Activated naive CD4-positive, alpha-beta T cell treated with anti-CD3 and anti-CD28 coated beads for 36 hours (primary cell): Measurements from ENCODE around the gene RAB44. TPM values are rescaled to one million over a fixed set of nuclear protein-coding genes. Genes with fewer than 3 reads are reported as not detected.

ENCODE experiments used
- CTCF ChIA-PET: fragments of 350-600 bp; sonication (Branson Sonifier 250); formaldehyde crosslinking; loops from one replicate; lab custom pipeline; 2021; ENCODE audit warnings: antibody characterized with exemption; lab: Charles Lee
- DNase-seq: peaks from one replicate; pipeline ENCODE4 v3.0.0-alpha.2; 2020
- H3K27ac Mint-ChIP-seq: one replicate; pipeline ENCODE4 v1.8.0; 2021; ENCODE audit warnings: mild to moderate bottlenecking, mixed read lengths
- H3K27me3 Mint-ChIP-seq: one replicate; pipeline ENCODE4 v1.8.0; 2021; ENCODE audit warnings: low read depth, mixed read lengths
- H3K36me3 Mint-ChIP-seq: one replicate; pipeline ENCODE4 v1.8.0; 2021; ENCODE audit warnings: low read depth, mixed read lengths
- H3K4me1 Mint-ChIP-seq: one replicate; pipeline ENCODE4 v1.8.0; 2021; ENCODE audit warnings: low read depth, mixed read lengths
- H3K4me3 Mint-ChIP-seq: one replicate; pipeline ENCODE4 v1.8.0; 2021; ENCODE audit warnings: mild to moderate bottlenecking, moderate library complexity, mixed read lengths
- H3K9me3 Mint-ChIP-seq: one replicate; pipeline ENCODE4 v1.8.0; 2021; ENCODE audit warnings: mixed read lengths
- intact Hi-C: fragments of 100-400 bp; cut with micrococcal nuclease; formaldehyde crosslinking; loops from one replicate; pipeline ENCODE4 v1.15.1; 2023
- total RNA-seq, 2 experiments: library from RNA; stranded (reverse); gene quantifications; one replicate each; pipeline ENCODE4 v1.2.3, GENCODE V29; 2021

RAB44 gene
- total RNA-seq, 2 experiments from 2014 or later = 0.05 TPM; not detected in 1

DNA sequence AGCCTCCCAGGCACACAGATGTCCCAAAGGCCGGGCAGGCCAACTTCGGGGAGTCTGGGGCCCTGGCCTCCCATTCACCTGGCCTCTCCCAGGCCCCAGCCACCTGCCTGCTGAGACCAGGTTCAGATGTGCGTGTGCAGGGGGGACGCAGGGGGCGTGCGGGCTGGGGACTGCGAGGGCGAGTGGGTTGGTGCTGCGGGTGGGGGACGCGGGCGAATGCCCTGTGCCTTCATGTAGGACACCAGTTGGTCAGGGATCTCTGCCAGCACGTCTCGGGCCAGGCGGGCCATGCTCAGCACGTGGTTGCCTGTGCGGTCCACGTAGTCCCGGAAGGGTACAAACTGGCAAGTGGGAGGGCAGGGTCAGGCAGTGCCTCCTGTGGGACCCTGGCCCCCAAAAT is 44.5 kb downstream of the RAB44 start:
- CTCF ChIA-PET = no interaction called here
- no peak overlapping the region for H3K4me3 Mint-ChIP-seq

GRCh38 chr6:36743032-36743431 is 45.4 kb downstream of the RAB44 start:
- no peaks in the 10 kb centered on the region for H3K36me3 Mint-ChIP-seq
- CTCF ChIA-PET = no interaction called here
- no peak for DNase-seq
- H3K27me3 Mint-ChIP-seq = no peaks in the 10 kb centered on the region
- peak overlapping the region; percentile 33 for H3K27ac Mint-ChIP-seq
- intact Hi-C loops = no loop called here
- no peaks in the 10 kb centered on the region for H3K9me3 Mint-ChIP-seq
- H3K4me1 Mint-ChIP-seq = no peaks in the 10 kb centered on the region
- H3K4me3 Mint-ChIP-seq = no peak overlapping the region

More for the DNA sequence above, 44.5 kb downstream of the RAB44 start:
- Mint-ChIP-seq H3K36me3 (no peaks in the 10 kb centered on the region), H3K27ac (no peak overlapping the region), H3K9me3 (no peaks in the 10 kb centered on the region), H3K4me1 (no peaks in the 10 kb centered on the region), H3K27me3 (no peaks in the 10 kb centered on the region)
- intact Hi-C loops = no loop called here
- no peak for DNase-seq

DNA sequence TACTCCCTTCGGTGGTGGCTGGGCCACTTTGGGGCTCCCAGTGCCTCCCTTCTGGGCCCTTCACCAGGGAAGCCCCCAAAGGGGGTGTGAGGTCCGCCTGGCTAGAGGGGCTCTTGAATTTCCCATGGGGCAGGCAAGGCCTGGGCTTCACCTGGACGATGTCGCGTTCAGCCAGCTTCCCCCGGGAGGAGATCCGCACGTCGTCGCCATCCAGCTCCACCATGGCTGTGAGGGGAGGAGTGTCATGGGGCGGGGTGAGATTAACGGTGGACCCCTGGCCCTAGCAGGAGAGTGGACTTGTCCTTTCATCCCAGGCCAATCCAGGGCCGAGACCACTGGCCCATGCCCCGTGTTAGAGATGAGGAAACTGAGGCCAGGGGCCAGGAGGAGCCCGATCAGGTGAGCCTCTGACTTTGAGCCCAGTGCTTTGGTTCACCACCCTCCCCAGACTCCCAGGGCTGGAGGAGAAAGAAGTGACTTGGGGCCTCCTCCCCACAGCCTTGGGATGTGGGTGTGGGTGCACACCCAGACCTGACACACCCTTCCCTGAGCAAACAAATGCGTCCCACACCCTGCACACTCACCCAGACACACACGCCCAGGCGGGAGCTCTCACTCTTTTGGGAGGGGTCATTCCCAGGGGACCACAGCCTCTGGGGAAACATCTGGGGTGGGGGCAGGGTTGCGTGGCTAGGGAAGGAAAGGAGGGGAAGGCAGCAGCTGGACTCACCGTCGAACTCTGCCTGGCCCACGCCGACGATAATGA is 46.1 kb downstream of the RAB44 start:
- H3K27ac Mint-ChIP-seq = no peak overlapping the region
- H3K36me3 Mint-ChIP-seq = no peaks in the 10 kb centered on the region
- no peak overlapping the region for H3K4me3 Mint-ChIP-seq
- no peaks in the 10 kb centered on the region for H3K27me3 Mint-ChIP-seq
- CTCF ChIA-PET = no interaction called here
- peaks cover 3% of the 10 kb centered on the region for H3K9me3 Mint-ChIP-seq
- H3K4me1 Mint-ChIP-seq = no peaks in the 10 kb centered on the region
- intact Hi-C loops = no loop called here
- DNase-seq = no peak

GRCh38 chr6:36744304-36744673 is 46.7 kb downstream of the RAB44 start:
- H3K27ac Mint-ChIP-seq = no peak overlapping the region
- no peak overlapping the region for H3K4me3 Mint-ChIP-seq
- DNase-seq = no peak
- H3K27me3 Mint-ChIP-seq = no peaks in the 10 kb centered on the region
- peaks cover under 1% of the 10 kb centered on the region for H3K36me3 Mint-ChIP-seq
- peaks cover 3% of the 10 kb centered on the region for H3K9me3 Mint-ChIP-seq
- no peaks in the 10 kb centered on the region for H3K4me1 Mint-ChIP-seq
- intact Hi-C loops = no loop called here
- CTCF ChIA-PET = no interaction called here

DNA sequence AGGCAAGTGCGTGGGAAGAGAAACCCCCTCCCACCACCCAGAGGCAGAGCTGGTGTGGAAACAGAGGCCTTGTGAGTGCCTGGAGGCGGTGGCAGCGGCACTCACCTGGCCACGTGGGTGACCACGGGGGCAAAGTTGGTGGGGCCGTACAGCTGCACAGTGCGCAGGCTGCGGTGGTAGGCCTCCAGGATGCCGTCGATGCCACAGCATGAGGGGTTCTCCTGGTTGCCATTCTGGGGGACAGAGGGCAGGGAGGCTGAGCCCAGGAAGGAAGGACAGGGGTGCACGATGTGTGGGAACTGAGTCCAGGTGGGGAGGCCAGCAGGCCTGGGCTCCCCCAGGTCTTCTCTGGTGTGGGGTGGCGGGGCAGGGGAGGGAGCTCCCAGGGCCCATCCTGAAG is 47.7 kb downstream of the RAB44 start:
- DNase-seq = no peak
- H3K36me3 Mint-ChIP-seq = peaks cover 5% of the 10 kb centered on the region
- no peak overlapping the region for H3K4me3 Mint-ChIP-seq
- H3K27ac Mint-ChIP-seq = no peak overlapping the region
- peaks cover 3% of the 10 kb centered on the region for H3K9me3 Mint-ChIP-seq
- CTCF ChIA-PET = no interaction called here
- H3K27me3 Mint-ChIP-seq = no peaks in the 10 kb centered on the region
- intact Hi-C loops = no loop called here
- no peaks in the 10 kb centered on the region for H3K4me1 Mint-ChIP-seq

DNA sequence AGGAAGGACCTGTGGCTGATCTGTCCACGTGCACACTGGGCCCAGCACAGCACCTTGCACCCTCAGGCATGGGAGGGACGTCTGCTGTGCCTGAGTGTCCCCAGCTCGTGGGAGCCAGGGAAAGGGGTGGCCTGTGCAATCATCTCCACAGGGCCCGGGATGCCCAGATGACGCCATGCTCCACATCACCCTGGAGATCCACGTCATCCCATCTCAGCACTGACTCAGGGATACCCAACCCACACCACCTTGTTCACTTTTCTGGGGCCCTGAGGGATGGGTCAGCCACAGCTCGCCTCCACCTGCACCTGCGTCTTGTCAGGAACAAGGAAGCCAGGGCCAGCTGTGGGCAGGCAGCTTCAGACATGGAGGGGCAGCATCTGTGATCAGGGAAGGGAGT is 48.2 kb downstream of the RAB44 start:
- CTCF ChIA-PET = no interaction called here
- no peaks in the 10 kb centered on the region for H3K27me3 Mint-ChIP-seq
- H3K4me1 Mint-ChIP-seq = no peaks in the 10 kb centered on the region
- H3K4me3 Mint-ChIP-seq = no peak overlapping the region
- no peak for DNase-seq
- intact Hi-C loops = no loop called here
- peaks cover 3% of the 10 kb centered on the region for H3K9me3 Mint-ChIP-seq
- no peak overlapping the region for H3K27ac Mint-ChIP-seq
- peaks cover 5% of the 10 kb centered on the region for H3K36me3 Mint-ChIP-seq

DNA sequence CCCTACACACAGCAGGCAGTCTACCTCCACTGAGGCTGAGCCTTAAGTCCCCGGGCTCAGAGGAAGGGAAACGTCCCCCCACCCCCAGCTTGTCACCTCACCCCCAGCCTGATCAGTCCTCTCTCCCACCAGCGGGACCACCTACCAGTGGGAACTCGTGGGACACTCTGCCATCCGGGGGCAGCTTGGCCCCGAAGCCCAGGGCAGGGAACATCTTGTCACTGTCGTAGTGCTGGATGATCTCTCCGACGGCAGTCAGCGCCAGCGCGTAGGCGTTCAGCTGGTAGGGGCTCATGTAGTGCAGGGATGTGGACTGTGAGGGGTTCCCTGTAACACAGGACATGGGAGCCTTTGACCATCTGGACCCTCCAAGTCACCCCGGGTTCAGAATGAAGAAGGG is 48.6 kb downstream of the RAB44 start:
- Mint-ChIP-seq H3K4me3 (no peak overlapping the region), H3K36me3 (peaks cover 5% of the 10 kb centered on the region), H3K4me1 (peaks cover 1% of the 10 kb centered on the region), H3K9me3 (peaks cover 3% of the 10 kb centered on the region), H3K27ac (no peak overlapping the region), H3K27me3 (no peaks in the 10 kb centered on the region)
- CTCF ChIA-PET = no interaction called here
- intact Hi-C loops = no loop called here
- DNase-seq = no peak

GRCh38 chr6:36749829-36750489 is 52.3 kb downstream of the RAB44 start:
- H3K4me1 Mint-ChIP-seq = peaks cover 35% of the 10 kb centered on the region
- H3K4me3 Mint-ChIP-seq = no peak overlapping the region
- H3K36me3 Mint-ChIP-seq = peaks cover 5% of the 10 kb centered on the region
- DNase-seq = no peak
- no peak overlapping the region for H3K27ac Mint-ChIP-seq
- H3K9me3 Mint-ChIP-seq = peaks cover 3% of the 10 kb centered on the region
- H3K27me3 Mint-ChIP-seq = no peaks in the 10 kb centered on the region
- intact Hi-C loops = no loop called here
- CTCF ChIA-PET = interaction anchor here (0.8 kb wide), 1 partner anchor 9 kb away, joined by 3 read pairs; no protein-coding TSS in a partner anchor

DNA sequence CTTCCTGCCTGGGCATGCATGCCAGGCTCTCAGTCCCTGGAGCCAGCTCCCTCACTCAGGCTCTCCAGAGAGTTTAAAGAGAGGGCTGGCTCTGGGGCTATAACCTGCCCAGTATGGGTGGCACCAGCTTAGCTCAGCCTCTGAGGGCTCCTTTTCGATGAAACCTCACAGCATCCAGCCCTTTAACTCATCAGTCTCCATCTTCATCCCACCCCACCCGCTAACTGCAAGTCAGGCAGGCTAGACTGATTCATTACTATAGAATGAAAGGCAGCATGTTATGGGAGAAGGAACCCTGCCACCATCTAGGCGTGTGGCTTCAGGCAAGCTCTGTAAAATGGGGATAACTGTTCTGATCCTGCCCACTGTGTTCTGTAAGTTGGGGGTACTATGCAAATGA is 53.5 kb downstream of the RAB44 start:
- intact Hi-C loops = no loop called here
- Mint-ChIP-seq H3K4me1 (peaks cover 47% of the 10 kb centered on the region), H3K9me3 (peaks cover 3% of the 10 kb centered on the region), H3K4me3 (no peak overlapping the region), H3K36me3 (peaks cover 5% of the 10 kb centered on the region), H3K27me3 (no peaks in the 10 kb centered on the region), H3K27ac (no peak overlapping the region)
- no peak for DNase-seq
- CTCF ChIA-PET = interaction anchor here (0.9 to 2.1 kb wide), 7 partner anchors 10 to 136 kb away, joined by 3 to 6 read pairs (median 3); partner anchors contain the start of gene RAB44

DNA sequence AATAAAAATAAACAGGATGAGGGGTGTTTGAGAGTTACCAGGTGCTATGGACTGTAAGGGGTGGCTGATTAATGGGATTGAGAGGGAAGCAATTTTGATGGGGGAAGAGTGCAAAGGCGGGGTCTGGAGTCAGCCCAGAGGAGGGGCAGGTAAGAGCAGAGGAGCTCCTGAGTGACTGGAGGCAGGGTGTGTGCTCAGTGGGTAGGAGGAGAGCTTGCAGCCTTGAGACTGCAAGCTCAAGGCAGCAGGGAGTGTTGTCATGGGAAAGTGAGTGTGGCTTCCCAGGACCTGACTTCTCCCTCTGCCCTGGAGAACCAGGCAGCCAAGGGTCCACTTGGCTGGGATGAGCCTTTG is 54.2 kb downstream of the RAB44 start:
- DNase-seq = no peak
- H3K4me3 Mint-ChIP-seq = no peak overlapping the region
- peaks cover 54% of the 10 kb centered on the region for H3K4me1 Mint-ChIP-seq
- H3K9me3 Mint-ChIP-seq = peaks cover 3% of the 10 kb centered on the region
- H3K27ac Mint-ChIP-seq = peak overlapping the region; percentile 90
- no peaks in the 10 kb centered on the region for H3K27me3 Mint-ChIP-seq
- intact Hi-C loops = no loop called here
- peaks cover 5% of the 10 kb centered on the region for H3K36me3 Mint-ChIP-seq
- CTCF ChIA-PET = interaction anchor here (0.8 to 4.6 kb wide), 10 partner anchors 9 to 137 kb away, joined by 3 to 15 read pairs (median 4); partner anchors contain the start of gene RAB44

DNA sequence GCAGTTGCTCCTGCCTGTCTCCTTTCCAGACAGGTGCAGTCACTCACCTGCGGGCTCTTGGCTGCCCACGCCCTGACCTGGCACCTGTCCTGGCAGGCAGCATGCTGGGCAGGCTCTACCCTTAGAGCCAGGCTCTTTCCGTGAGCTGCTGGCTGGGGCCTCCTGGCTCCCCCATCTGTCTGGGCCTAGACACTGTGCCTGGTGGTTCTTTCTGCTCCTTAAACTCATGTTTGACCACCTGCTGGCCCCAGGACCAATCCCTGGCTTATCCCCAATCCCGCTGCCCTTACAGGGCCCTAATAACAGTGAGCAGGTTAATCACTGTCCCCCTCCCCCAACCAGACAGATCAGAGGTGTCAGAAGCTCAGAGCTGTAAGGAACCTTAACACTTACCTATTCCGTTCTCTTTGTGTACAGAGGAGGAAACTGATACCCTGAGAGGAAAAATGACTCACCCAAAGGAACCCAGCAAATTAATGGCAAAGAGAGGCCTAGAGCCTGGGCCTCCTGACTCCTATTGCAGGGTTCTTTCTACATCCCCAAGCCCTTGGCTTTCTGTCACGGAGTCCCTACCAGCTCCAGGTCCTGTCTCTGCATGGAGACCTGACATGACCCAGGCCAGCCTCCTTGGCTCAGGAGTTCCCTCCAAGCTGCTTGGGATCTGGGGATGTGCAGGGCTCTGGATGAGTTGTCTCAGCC is 54.7 kb downstream of the RAB44 start:
- peak; percentile 73 for DNase-seq
- Mint-ChIP-seq H3K4me1 (peaks cover 59% of the 10 kb centered on the region), H3K27ac (peak overlapping the region; percentile 90), H3K4me3 (no peak overlapping the region), H3K36me3 (peaks cover 5% of the 10 kb centered on the region), H3K9me3 (peaks cover 3% of the 10 kb centered on the region), H3K27me3 (no peaks in the 10 kb centered on the region)
- CTCF ChIA-PET = interaction anchor here (0.8 to 4.6 kb wide), 8 partner anchors 9 to 129 kb away, joined by 3 to 15 read pairs (median 4); no protein-coding TSS in a partner anchor
- intact Hi-C loops = no loop called here

- no peak overlapping the region for H3K4me3 Mint-ChIP-seq
- peaks cover 3% of the 10 kb centered on the region for H3K9me3 Mint-ChIP-seq
- H3K36me3 Mint-ChIP-seq = peaks cover 5% of the 10 kb centered on the region
- H3K4me1 Mint-ChIP-seq = peaks cover 63% of the 10 kb centered on the region
- no peaks in the 10 kb centered on the region for H3K27me3 Mint-ChIP-seq
- intact Hi-C loops = no loop called here
- CTCF ChIA-PET = interaction anchor here (0.8 to 4.6 kb wide), 8 partner anchors 13 to 138 kb away, joined by 3 to 16 read pairs (median 6); no protein-coding TSS in a partner anchor
- peak overlapping the region; percentile 90 for H3K27ac Mint-ChIP-seq
- peak; percentile 45 for DNase-seq
These were observed 55.4 kb downstream of the RAB44 start for GRCh38 chr6:36752886-36753506.
